Fibroblast of pulmonary artery (primary cell): ENCODE data around the gene ACTBL2.

ENCODE experiments used
- DNase-seq: peaks from one replicate; pipeline ENCODE4 v3.0.0-alpha.2; 2010; ENCODE audit warnings: low read depth
- H3K4me3 ChIP-seq: replicated peaks from 2 replicates; pipeline ENCODE4 v1.5.1; 2011; ENCODE audit warnings: low read depth, mild to moderate bottlenecking, control low read depth, low read length, moderate library complexity
- TF ChIP-seq, protein P1 (sequence below): IDR thresholded peaks from 2 replicates; pipeline ENCODE4 v1.5.1; 2011; ENCODE audit warnings: mild to moderate bottlenecking, control low read depth, low read length, inconsistent platforms; ENCODE audit errors: missing control alignments

The ACTBL2 gene

DNA sequence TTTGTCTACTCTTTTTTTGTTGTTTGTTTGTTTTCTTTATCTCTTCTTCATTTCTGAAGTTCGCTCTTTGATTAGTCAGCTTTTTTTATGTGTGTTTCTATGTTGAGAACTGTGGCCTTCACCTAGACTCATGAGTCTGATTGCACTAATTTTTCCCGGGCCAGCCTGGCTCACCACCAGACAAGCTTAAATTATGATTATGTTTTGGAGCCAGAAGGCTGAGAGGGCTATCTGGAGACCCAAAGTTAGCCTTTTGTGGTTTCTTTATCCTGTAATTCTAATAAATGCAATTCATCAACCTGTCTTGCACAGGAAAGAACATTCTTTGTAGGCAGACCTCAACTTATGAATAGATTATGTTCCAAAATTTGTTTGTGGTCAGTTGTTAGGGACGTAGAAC lies 20.8 kb upstream of the ACTBL2 start:
- TF ChIP-seq, protein P1, sequence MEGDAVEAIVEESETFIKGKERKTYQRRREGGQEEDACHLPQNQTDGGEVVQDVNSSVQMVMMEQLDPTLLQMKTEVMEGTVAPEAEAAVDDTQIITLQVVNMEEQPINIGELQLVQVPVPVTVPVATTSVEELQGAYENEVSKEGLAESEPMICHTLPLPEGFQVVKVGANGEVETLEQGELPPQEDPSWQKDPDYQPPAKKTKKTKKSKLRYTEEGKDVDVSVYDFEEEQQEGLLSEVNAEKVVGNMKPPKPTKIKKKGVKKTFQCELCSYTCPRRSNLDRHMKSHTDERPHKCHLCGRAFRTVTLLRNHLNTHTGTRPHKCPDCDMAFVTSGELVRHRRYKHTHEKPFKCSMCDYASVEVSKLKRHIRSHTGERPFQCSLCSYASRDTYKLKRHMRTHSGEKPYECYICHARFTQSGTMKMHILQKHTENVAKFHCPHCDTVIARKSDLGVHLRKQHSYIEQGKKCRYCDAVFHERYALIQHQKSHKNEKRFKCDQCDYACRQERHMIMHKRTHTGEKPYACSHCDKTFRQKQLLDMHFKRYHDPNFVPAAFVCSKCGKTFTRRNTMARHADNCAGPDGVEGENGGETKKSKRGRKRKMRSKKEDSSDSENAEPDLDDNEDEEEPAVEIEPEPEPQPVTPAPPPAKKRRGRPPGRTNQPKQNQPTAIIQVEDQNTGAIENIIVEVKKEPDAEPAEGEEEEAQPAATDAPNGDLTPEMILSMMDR = no peak
- no peak overlapping the region for H3K4me3 ChIP-seq
- peak; percentile 64 for DNase-seq

DNA sequence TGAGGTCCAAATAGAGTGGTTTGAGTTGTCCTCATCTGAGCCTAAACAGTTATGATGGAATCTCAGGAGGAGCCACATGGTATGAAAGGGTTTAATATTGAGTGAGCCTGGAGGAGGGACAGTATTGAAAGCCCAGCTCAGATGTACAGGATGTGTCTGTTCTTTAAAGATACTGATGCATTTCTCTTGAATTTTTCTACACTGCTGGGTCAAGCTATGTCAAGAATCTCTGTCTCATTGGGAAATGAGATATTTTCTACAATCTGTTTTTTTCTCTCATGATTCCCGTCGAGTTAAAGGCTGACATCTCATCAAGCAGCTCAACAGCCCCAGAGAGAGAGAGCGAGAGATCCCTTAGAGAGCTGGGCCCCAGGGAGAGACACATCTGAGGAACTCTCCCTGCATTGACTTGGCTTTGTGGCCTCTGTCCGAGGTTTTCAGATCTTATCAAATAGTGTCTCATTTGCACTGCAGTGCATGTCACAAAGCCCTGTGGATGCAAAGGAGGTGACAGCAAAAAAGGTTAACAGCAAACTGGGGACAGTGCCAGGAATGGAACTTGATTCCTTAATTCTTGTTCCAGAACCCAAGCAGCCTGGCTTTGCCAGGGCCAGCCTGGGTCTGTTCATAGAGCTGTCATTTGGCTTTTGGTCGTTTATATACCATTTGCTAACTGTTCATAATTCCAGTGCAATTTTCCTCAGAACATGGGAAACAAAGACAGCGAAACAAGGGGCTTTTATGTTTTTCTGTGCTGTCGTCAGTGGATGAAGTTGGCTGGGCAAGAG lies 19.0 kb upstream of the ACTBL2 start:
- TF ChIP-seq, protein P1 = no peak
- H3K4me3 ChIP-seq = no peak overlapping the region
- DNase-seq = peak; percentile 24

DNA sequence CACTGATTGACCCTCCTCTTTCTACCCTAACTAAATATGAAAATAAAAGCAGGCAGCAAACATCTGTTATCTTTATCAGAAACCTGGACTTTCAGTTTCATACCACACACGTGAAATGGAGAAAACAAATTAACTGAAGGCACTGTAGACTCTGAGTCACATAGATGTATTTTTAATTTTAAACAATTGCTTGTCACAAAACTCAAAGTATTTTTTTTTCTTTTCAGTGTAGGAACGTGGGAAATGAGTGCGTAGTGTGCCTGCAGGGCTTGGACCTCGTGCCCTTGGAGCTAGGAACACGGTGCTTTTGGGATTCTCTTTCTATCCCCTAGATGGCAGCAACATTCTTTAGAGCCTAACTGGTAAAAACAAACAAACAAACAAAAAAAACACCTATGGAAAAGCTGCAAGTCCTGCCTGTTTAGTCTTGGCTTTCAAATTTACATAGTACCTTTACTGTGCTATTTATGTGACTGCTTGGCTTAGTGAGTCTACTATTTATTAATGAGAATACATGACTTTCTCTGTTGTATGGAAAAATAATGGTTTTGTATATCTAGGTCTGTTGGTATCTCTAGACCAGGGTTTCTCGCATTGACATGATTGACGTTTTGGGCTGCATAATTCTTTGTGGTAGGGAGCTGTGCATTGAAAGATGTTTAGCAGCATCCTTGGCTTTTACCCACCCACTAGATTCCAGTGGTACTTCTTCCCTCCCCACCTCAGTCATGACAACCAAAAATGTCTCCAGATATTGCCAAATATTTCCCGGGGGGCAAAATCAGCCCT lies 16.8 kb upstream of the ACTBL2 start:
- TF ChIP-seq, protein P1 = peak; percentile 82
- peak; percentile 90 for DNase-seq
- H3K4me3 ChIP-seq = no peak overlapping the region

DNA sequence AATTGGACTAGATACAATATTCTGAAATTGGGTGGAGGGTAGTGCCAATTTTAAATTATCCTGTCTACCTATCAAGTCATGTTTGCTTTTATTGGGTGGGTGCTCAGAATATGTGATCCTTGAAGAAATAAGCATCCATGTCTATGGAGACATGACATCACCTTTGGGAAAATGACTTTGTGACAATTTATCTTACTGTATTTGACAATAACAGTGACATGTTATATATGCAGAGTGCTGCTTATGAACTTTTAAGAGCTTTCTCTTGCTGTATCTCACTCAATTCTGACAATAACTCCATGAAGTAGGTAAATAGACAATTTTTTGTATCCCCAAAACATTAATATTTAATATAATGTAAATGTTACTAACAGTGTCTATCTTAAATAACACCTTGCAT lies 15.1 kb upstream of the ACTBL2 start:
- DNase-seq = no peak
- no peak overlapping the region for H3K4me3 ChIP-seq
- TF ChIP-seq, protein P1 = no peak

DNA sequence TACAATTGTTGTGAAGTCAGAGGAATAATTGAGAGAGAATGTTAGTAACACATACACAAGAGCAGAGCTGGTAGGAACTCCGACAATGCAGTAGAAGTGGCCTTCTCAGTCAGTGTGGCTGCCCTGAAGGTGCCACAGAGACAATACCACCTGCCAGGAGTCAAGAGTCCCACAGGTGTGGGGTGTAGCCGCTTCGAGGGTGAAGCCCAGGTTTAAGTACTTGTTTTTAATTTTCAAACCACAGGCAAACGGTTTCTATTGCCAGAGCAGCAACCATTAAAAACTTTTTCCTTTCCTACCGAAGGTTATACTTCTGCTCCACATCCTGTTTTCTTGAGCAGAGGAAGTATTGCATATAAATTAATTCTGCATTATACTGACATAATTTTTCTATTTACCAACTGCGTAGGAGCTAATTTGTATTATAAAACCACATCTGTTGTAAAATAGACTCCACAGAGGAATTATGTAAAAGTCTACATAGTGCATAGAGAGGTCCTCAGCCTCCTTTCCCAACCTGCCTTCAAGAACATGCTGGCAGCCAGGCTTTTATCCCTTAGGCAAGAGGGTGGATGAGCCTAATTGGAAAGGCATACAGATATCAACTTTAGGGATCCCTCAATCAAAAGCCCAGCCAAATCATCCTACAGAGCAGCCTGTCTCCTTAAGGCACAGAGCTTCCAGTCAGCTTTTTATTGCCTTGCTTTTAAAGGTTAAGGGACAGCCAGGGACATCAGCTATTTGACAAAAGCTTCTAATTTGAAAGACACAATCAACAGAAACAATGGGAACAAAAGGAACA lies 12.9 kb upstream of the ACTBL2 start:
- DNase-seq = no peak
- H3K4me3 ChIP-seq = no peak overlapping the region
- TF ChIP-seq, protein P1 = no peak

DNA sequence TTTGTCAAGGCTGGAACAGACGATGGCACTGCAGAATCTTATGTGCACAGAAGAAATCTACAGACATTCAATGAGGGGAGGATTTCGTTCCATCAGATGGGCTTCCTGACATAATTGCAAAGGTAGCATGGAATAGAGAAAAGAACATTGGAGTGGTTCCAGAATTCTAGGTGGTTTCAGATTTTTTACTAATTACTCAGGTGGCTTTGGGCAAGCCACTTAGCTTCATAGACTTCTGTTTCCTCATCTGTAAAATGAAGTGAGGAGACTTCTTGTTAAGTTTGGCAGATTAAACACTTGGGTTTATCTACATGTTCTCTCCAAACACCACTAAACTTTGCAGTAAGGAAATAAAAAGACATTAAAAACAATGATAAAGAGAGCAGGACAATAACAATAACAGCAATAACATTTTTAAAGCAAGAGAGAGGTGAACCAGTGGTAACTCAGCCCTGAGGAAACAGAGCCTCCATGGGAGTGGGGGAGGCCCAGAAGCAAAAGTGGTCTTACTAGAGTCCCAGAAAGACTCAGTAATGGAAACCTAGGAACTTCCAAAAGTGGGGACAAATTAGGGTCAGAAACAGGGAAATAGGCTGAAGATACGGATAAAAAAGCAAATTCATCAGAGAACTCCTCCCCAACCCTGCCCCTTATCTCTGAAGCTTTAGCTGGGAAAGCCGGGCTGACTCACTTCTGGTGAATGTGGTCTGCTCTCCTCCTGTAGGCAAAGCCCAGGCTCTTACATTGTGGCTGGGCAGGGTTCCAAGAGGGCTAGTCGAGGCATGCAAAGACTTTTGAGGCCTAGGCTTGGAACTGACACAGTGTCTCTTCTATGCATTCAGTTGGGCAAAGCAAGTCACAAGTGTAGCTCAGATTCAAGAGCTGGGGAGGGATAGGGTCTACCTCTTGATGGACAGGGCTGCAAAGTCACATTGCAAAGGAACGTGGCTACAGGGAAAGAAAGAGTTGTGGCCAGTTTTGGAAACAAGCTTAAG lies 11.8 kb upstream of the ACTBL2 start:
- TF ChIP-seq, protein P1 = peak; percentile 18
- peak; percentile 98 for DNase-seq
- no peak overlapping the region for H3K4me3 ChIP-seq
